Skeletal muscle satellite cell (primary cell): ENCODE results near the gene NUSAP1.

ENCODE experiments used
- H3K27me3 ChIP-seq: 2 replicates; pipeline ENCODE4 v1.7.0; 2013; ENCODE audit warnings: low read length; ENCODE audit not compliant: control insufficient read depth, insufficient read depth
- H3K36me3 ChIP-seq: 2 replicates; pipeline ENCODE4 v1.7.0; 2013; ENCODE audit warnings: mild to moderate bottlenecking, control low read depth, low read length; ENCODE audit not compliant: insufficient read depth
- H3K4me1 ChIP-seq: 2 replicates; pipeline ENCODE4 v1.7.0; 2013; ENCODE audit warnings: low read length; ENCODE audit not compliant: control insufficient read depth, insufficient read depth
- H3K4me2 ChIP-seq: 2 replicates; pipeline ENCODE4 v1.7.0; 2013; ENCODE audit warnings: mild to moderate bottlenecking, low read length
- H3K4me3 ChIP-seq: 2 replicates; pipeline ENCODE4 v1.7.0; 2013; ENCODE audit warnings: low read length
- H3K9ac ChIP-seq: 2 replicates; pipeline ENCODE4 v1.7.0; 2013; ENCODE audit warnings: mild to moderate bottlenecking, low read depth, low read length, moderate library complexity
- H3K9me3 ChIP-seq: replicated peaks from 2 replicates; pipeline ENCODE4 v1.7.0; 2013; ENCODE audit warnings: mild to moderate bottlenecking, control low read depth, low read length

The NUSAP1 gene

GRCh38 chr15:41387646-41388045, 55.0 kb downstream of the NUSAP1 start:
- Histone ChIP-seq H3K9ac (no peak overlapping the region), H3K9me3 (no peaks in the 10 kb centered on the region), H3K4me2 (no peak overlapping the region), H3K36me3 (peaks cover 10% of the 10 kb centered on the region), H3K4me3 (no peak overlapping the region), H3K27me3 (no peaks in the 10 kb centered on the region), H3K4me1 (no peaks in the 10 kb centered on the region)

GRCh38 chr15:41392659-41393058, 60.0 kb downstream of the NUSAP1 start:
- H3K4me1 ChIP-seq: peaks cover 4% of the 10 kb centered on the region
- H3K36me3 ChIP-seq: peaks cover 30% of the 10 kb centered on the region
- no peak overlapping the region for H3K9ac ChIP-seq
- H3K4me3 ChIP-seq: no peak overlapping the region
- H3K4me2 ChIP-seq: no peak overlapping the region
- no peaks in the 10 kb centered on the region for H3K9me3 ChIP-seq
- H3K27me3 ChIP-seq: no peaks in the 10 kb centered on the region

GRCh38 chr15:41394924-41395323, 62.2 kb downstream of the NUSAP1 start:
- Histone ChIP-seq H3K9me3 (no peaks in the 10 kb centered on the region), H3K9ac (no peak overlapping the region), H3K4me2 (no peak overlapping the region), H3K4me1 (peaks cover 4% of the 10 kb centered on the region), H3K36me3 (peaks cover 22% of the 10 kb centered on the region), H3K4me3 (no peak overlapping the region), H3K27me3 (no peaks in the 10 kb centered on the region)

GRCh38 chr15:41396111-41396510, 63.4 kb downstream of the NUSAP1 start:
- no peak overlapping the region for H3K9ac ChIP-seq
- no peak overlapping the region for H3K4me3 ChIP-seq
- H3K9me3 ChIP-seq: no peaks in the 10 kb centered on the region

GRCh38 chr15:41401904-41402267, 69.2 kb downstream of the NUSAP1 start:
- Histone ChIP-seq H3K4me2 (peak overlapping the region; percentile 71), H3K9ac (peak overlapping the region; percentile 91), H3K9me3 (no peaks in the 10 kb centered on the region), H3K4me3 (peak overlapping the region; percentile 85), H3K4me1 (peaks cover 3% of the 10 kb centered on the region), H3K36me3 (peaks cover under 1% of the 10 kb centered on the region), H3K27me3 (no peaks in the 10 kb centered on the region)

More at GRCh38 chr15:41396111-41396510, 63.4 kb downstream of the NUSAP1 start:
- peaks cover 4% of the 10 kb centered on the region for H3K4me1 ChIP-seq
- peaks cover 22% of the 10 kb centered on the region for H3K36me3 ChIP-seq
- no peaks in the 10 kb centered on the region for H3K27me3 ChIP-seq
- H3K4me2 ChIP-seq: no peak overlapping the region

- H3K27me3 ChIP-seq: no peaks in the 10 kb centered on the region
- no peaks in the 10 kb centered on the region for H3K9me3 ChIP-seq
- H3K9ac ChIP-seq: no peak overlapping the region
- H3K36me3 ChIP-seq: no peaks in the 10 kb centered on the region
- no peak overlapping the region for H3K4me2 ChIP-seq
- no peak overlapping the region for H3K4me3 ChIP-seq
- H3K4me1 ChIP-seq: peaks cover 3% of the 10 kb centered on the region
Measured at GRCh38 chr15:41407341-41407740, 74.7 kb downstream of the NUSAP1 start.

GRCh38 chr15:41408234-41408641, 75.6 kb downstream of the NUSAP1 start:
- Histone ChIP-seq H3K36me3 (no peaks in the 10 kb centered on the region), H3K4me2 (no peak overlapping the region), H3K27me3 (no peaks in the 10 kb centered on the region), H3K4me3 (no peak overlapping the region), H3K4me1 (no peaks in the 10 kb centered on the region), H3K9me3 (no peaks in the 10 kb centered on the region), H3K9ac (no peak overlapping the region)

- no peaks in the 10 kb centered on the region for H3K4me1 ChIP-seq
- H3K9me3 ChIP-seq: no peaks in the 10 kb centered on the region
- H3K9ac ChIP-seq: no peak overlapping the region
- no peak overlapping the region for H3K4me2 ChIP-seq
- no peak overlapping the region for H3K4me3 ChIP-seq
- no peaks in the 10 kb centered on the region for H3K27me3 ChIP-seq
- no peaks in the 10 kb centered on the region for H3K36me3 ChIP-seq
Measured at GRCh38 chr15:41411031-41411430, 78.3 kb downstream of the NUSAP1 start.

- H3K4me1 ChIP-seq: no peaks in the 10 kb centered on the region
- no peak overlapping the region for H3K9ac ChIP-seq
- no peaks in the 10 kb centered on the region for H3K36me3 ChIP-seq
- no peak overlapping the region for H3K4me3 ChIP-seq
- no peaks in the 10 kb centered on the region for H3K9me3 ChIP-seq
- H3K4me2 ChIP-seq: no peak overlapping the region
- no peaks in the 10 kb centered on the region for H3K27me3 ChIP-seq
Measured at GRCh38 chr15:41411441-41411840, 78.8 kb downstream of the NUSAP1 start.

GRCh38 chr15:41416128-41416741, 83.6 kb downstream of the NUSAP1 start:
- H3K4me2 ChIP-seq: peak overlapping the region; percentile 79
- peak overlapping the region; percentile 92 for H3K9ac ChIP-seq

GRCh38 chr15:41416742-41417417, 84.2 kb downstream of the NUSAP1 start, which contains the start of gene RTF1:
Gene RTF1 (plus strand): TSS chr15:41417095. CDS start chr15:41417116, 21 bp downstream.
- Histone ChIP-seq H3K27me3 (no peaks in the 10 kb centered on the region), H3K9me3 (no peaks in the 10 kb centered on the region), H3K4me1 (peaks cover 10% of the 10 kb centered on the region), H3K36me3 (no peaks in the 10 kb centered on the region), H3K4me3 (peak within 1 kb of the TSS; percentile 86), H3K9ac (peak within 1 kb of the TSS; percentile 92), H3K4me2 (peak within 1 kb of the TSS; percentile 94)

More at GRCh38 chr15:41416128-41416741, 83.6 kb downstream of the NUSAP1 start:
- Histone ChIP-seq H3K27me3 (no peaks in the 10 kb centered on the region), H3K9me3 (no peaks in the 10 kb centered on the region), H3K4me1 (peaks cover 10% of the 10 kb centered on the region), H3K4me3 (peak overlapping the region; percentile 86), H3K36me3 (no peaks in the 10 kb centered on the region)
